T-helper 2 cell treated with Interferon-gamma antibody and Interleukin-4, amounts not matched to agents 5 μg/mL and 100 μg/mL, for 36 hours (primary cell): ENCODE measurements around the gene BIRC7.

ENCODE experiments used
- DNase-seq: peaks from one replicate; pipeline ENCODE4 v3.0.0; 2021; ENCODE audit warnings: low spot score
- H3K27ac Mint-ChIP-seq: one replicate; pipeline ENCODE4 v1.8.0; 2021; ENCODE audit warnings: mild to moderate bottlenecking, mixed read lengths
- H3K27me3 Mint-ChIP-seq: one replicate; pipeline ENCODE4 v1.8.0; 2021; ENCODE audit warnings: low read depth, mixed read lengths
- H3K36me3 Mint-ChIP-seq: one replicate; pipeline ENCODE4 v1.8.0; 2021; ENCODE audit warnings: low read depth, mixed read lengths
- H3K4me1 Mint-ChIP-seq: one replicate; pipeline ENCODE4 v1.8.0; 2021; ENCODE audit warnings: low read depth, mixed read lengths
- H3K4me3 Mint-ChIP-seq: one replicate; pipeline ENCODE4 v1.8.0; 2022; ENCODE audit warnings: mild to moderate bottlenecking, moderate library complexity, mixed read lengths
- H3K9me3 Mint-ChIP-seq: one replicate; pipeline ENCODE4 v1.8.0; 2021; ENCODE audit warnings: mixed read lengths

Gene BIRC7

DNA sequence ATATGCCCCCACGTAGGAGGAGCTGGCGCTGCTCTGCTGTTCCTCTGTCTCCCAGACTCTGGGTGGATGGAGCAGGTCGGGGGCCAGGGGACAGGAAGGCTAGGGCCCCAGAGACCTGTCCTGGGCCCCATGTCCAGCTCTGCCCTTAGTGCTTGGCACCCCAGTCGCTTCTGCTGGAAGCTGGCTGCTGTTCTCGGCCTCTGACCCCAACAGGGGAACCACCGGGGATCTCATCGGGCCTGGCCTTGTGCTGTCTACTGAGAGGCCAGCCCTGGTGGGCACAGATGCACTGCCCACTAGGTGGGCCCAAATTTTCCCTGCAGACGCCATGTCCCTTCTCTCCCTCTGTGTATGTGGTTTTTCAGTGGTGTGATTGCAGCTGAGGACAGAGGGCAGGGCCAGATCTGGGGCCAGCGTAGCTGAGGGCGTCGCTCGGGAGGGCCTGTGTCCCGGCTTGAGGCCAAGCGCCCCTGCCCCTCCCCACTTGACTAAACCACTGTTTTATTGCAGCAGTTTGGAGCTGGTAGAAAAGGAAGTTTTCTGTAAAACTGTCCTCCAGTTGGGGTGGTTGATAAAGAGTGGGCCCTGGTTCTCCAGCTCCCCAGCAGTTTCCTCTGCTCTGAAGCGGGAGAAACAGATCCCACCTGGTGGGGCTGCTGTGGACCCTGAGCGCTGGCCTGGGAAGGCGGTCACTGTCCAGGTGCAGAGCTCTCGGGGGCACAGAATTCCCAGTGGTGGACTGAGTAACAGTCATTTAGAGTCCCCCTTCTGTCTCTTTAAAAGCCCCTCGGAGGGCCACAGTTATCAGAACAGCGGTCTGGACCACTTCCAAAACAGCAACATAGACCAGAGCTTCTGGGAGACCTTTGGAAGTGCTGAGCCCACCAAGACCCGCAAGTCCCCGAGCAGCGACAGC lies 51.3 kb downstream of the BIRC7 start:
- Mint-ChIP-seq H3K27me3 (no peaks in the 10 kb centered on the region), H3K4me3 (no peak overlapping the region), H3K9me3 (no peaks in the 10 kb centered on the region), H3K36me3 (peaks cover 9% of the 10 kb centered on the region), H3K27ac (no peak overlapping the region), H3K4me1 (no peaks in the 10 kb centered on the region)
- no peak for DNase-seq

DNA sequence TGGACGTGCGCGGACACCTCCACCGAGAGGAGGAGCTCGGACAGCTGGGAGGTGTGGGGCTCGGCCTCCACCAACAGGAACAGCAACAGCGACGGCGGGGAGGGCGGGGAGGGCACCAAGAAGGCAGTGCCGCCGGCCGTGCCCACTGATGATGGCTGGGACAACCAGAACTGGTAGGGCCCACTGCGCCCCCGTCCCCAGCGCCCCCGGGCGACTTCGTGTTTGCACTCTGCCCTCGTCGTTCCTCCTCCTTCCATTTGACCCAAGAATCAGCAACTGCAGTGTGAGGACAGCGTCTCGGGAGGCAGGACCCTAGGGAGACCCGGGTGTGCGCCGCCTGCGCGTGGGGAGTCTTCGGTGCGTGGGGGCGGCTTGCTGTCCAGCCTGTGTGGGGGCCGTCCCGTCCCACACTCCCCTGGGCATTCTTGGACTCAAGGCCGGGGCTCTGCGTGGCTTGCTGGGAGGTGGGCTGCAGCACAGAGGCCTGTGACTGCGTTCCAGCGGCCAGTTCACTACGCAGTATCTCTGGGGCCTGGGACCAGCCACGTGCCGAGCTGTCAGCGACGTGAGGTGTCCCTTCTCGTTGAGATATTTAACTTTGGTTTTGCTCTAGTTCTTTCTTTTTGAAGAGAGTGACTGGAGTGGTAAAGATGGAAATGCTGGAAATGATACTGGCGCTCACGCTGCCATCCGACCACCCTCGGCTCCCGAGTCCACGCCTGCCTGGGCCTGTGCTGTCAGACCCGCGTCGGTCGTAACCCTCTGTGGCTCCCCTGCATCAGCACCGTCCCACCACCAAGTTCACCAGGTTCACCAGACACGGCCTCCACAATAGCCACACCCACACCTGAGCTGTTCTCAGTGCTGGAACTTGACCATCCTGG lies 52.2 kb downstream of the BIRC7 start:
- DNase-seq: no peak

GRCh38 chr20:63288581-63289251 lies 53.0 kb downstream of the BIRC7 start:
- peaks cover 9% of the 10 kb centered on the region for H3K36me3 Mint-ChIP-seq
- H3K4me1 Mint-ChIP-seq: no peaks in the 10 kb centered on the region

More for the DNA sequence above, 52.2 kb downstream of the BIRC7 start:
- no peaks in the 10 kb centered on the region for H3K9me3 Mint-ChIP-seq
- H3K4me3 Mint-ChIP-seq: no peak overlapping the region
- no peaks in the 10 kb centered on the region for H3K27me3 Mint-ChIP-seq
- no peaks in the 10 kb centered on the region for H3K4me1 Mint-ChIP-seq
- no peak overlapping the region for H3K27ac Mint-ChIP-seq
- H3K36me3 Mint-ChIP-seq: peaks cover 9% of the 10 kb centered on the region

GRCh38 chr20:63289311-63290135 lies 53.8 kb downstream of the BIRC7 start:
- DNase-seq: no peak
- no peaks in the 10 kb centered on the region for H3K4me1 Mint-ChIP-seq
- no peaks in the 10 kb centered on the region for H3K9me3 Mint-ChIP-seq
- peaks cover 9% of the 10 kb centered on the region for H3K36me3 Mint-ChIP-seq
- H3K27me3 Mint-ChIP-seq: no peaks in the 10 kb centered on the region
- H3K4me3 Mint-ChIP-seq: no peak overlapping the region
- no peak overlapping the region for H3K27ac Mint-ChIP-seq

More at GRCh38 chr20:63288581-63289251, 53.0 kb downstream of the BIRC7 start:
- Mint-ChIP-seq H3K4me3 (no peak overlapping the region), H3K27me3 (no peaks in the 10 kb centered on the region), H3K27ac (no peak overlapping the region), H3K9me3 (no peaks in the 10 kb centered on the region)
- DNase-seq: no peak
